ENCODE data around the gene FASN. TPM values are rescaled to one million over a fixed set of nuclear protein-coding genes. Genes with fewer than 3 reads are reported as not detected.

FASN gene
- total RNA-seq, 1 experiment from 2014 or later: 433 TPM

DNA sequence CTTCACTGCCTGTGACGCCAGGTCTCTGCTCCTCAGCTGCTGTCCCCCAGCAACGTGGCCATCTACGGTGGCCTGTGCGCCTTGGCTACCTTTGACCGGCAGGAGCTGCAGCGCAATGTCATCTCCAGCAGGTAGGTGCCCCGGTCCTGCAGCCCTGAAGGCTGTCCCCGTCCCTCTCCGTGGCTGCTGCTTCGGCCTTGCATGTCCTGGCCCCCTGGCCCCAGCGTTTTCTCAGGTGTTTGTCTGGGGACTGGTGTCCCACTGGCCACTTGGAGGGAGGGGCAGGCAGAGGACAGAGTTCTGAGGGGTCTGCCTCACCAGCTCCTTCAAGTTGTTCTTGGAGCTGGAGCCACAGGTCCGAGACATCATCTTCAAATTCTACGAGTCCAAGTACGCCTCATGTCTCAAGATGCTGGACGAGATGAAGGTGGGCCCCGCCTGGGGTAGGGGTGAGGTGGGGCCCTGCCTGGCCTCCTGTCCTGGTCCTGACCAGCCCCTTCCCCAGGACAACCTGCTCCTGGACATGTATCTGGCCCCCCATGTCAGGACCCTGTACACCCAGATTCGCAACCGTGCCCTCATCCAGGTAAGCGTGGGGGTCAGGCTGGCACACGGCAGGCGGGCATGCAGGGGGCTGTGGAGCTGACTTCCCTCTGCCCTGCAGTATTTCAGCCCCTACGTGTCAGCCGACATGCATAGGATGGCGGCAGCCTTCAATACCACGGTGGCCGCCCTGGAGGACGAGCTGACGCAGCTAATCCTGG is 41.9 kb downstream of the FASN start:
- no peak overlapping the region; the same call in 1 of the 2 replicates for H3K14ac ChIP-seq (ENCODE audit: insufficient read depth, low read length)
- H2AFZ ChIP-seq (ENCODE audit: low read length): no peak overlapping the region
- H3K79me2 ChIP-seq (ENCODE audit: insufficient read depth, low read length): no peaks in the 10 kb centered on the region
- no peak overlapping the region for H2BK12ac ChIP-seq (ENCODE audit: insufficient read length, low read depth, low read length)
- no peak overlapping the region for H4K8ac ChIP-seq (replicated peaks; ENCODE audit: insufficient read length, low read depth, low read length)
- Mint-ChIP-seq H3K27ac (no peak overlapping the region), H3K36me3 (ENCODE audit: insufficient read depth in 1 of 3, low read depth in 3 of 3) (peaks cover 6 to 46% (median 43%) of the 10 kb centered on the region in 3 experiments), H3K4me1 (peaks cover 0 to 9% of the 10 kb centered on the region in 2 experiments; a peak in 2 of 4 replicates), H3K9me3 (no peaks in the 10 kb centered on the region), H3K27me3 (ENCODE audit: low read depth) (no peaks in the 10 kb centered on the region), H3K4me3 (no peak overlapping the region; a peak in 1 of 5 replicates)
- H3K4me1 ChIP-seq (ENCODE audit: insufficient read depth, low read length): no peaks in the 10 kb centered on the region
- no peak for DNase-seq
- H3K79me1 ChIP-seq (ENCODE audit: insufficient read depth, low read depth, low read length, poor library complexity, severe bottlenecking): peaks cover 2% of the 10 kb centered on the region
- H3K4me2 ChIP-seq (ENCODE audit: insufficient read depth, insufficient read length, low read length): no peak overlapping the region
- H4K5ac ChIP-seq (ENCODE audit: insufficient read length, low read depth, low read length): no peak overlapping the region
- H3K18ac ChIP-seq (ENCODE audit: insufficient read length, low read depth, low read length): no peak overlapping the region
- no peak overlapping the region for H3K4ac ChIP-seq (ENCODE audit: low read depth, low read length)
- WGBS (ENCODE audit: extremely low coverage, insufficient read length, low lambda C conversion rate): no CpG with 5 or more reads among the region's 28 CpGs
- H4K20me1 ChIP-seq (ENCODE audit: control insufficient read depth, insufficient read depth, insufficient read length): peaks cover 3% of the 10 kb centered on the region
- no peak overlapping the region for H3K9ac ChIP-seq (ENCODE audit: extremely low read depth, insufficient read length, low read length)
- no peak overlapping the region for H3K56ac ChIP-seq (ENCODE audit: insufficient read length, low read depth, low read length)
- H3K27me3 ChIP-seq (ENCODE audit: insufficient read depth, low read length): no peaks in the 10 kb centered on the region
- no peak overlapping the region for H3K23ac ChIP-seq (ENCODE audit: insufficient read length, low read depth, low read length)
- H2BK5ac ChIP-seq (ENCODE audit: insufficient read length, low read length): no peak overlapping the region
- H4K91ac ChIP-seq (ENCODE audit: insufficient read length, low read depth, low read length): no peak overlapping the region
- no peak overlapping the region for H2BK120ac ChIP-seq (ENCODE audit: low read depth, low read length, poor library complexity, severe bottlenecking)
- no peak overlapping the region for H2BK20ac ChIP-seq (ENCODE audit: low read depth, low read length, poor library complexity, severe bottlenecking)
- no peaks in the 10 kb centered on the region for H3K23me2 ChIP-seq (ENCODE audit: insufficient read length, low read depth, low read length, poor library complexity, severe bottlenecking)
- no peaks in the 10 kb centered on the region for H3K9me3 ChIP-seq (ENCODE audit: control insufficient read depth, low read depth, low read length)
- no peak overlapping the region for H2AK5ac ChIP-seq (ENCODE audit: insufficient read length, low read length)
- H2BK15ac ChIP-seq (ENCODE audit: low read depth, low read length): no peak overlapping the region
- H3K27ac ChIP-seq (ENCODE audit: insufficient read length, low read depth, low read length): no peak overlapping the region
- no peak overlapping the region for H3T11ph ChIP-seq (ENCODE audit: low read length)
- TF ChIP-seq, protein P1, sequence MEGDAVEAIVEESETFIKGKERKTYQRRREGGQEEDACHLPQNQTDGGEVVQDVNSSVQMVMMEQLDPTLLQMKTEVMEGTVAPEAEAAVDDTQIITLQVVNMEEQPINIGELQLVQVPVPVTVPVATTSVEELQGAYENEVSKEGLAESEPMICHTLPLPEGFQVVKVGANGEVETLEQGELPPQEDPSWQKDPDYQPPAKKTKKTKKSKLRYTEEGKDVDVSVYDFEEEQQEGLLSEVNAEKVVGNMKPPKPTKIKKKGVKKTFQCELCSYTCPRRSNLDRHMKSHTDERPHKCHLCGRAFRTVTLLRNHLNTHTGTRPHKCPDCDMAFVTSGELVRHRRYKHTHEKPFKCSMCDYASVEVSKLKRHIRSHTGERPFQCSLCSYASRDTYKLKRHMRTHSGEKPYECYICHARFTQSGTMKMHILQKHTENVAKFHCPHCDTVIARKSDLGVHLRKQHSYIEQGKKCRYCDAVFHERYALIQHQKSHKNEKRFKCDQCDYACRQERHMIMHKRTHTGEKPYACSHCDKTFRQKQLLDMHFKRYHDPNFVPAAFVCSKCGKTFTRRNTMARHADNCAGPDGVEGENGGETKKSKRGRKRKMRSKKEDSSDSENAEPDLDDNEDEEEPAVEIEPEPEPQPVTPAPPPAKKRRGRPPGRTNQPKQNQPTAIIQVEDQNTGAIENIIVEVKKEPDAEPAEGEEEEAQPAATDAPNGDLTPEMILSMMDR (conservative IDR thresholded peaks at IDR 0.05): no peak

Data from H9 (cell line).